Adrenal gland (tissue), 5 donors: Measurements from ENCODE around the gene PRKCA.

Experiments
- CTCF ChIP-seq, 6 experiments: fragments of 450-650 bp in 4 of 6; fragments of 200-600 bp in 2 of 6; sonication (generic) in 1 of 6; IDR thresholded peaks; 1 replicate in 5 of 6; 2 replicates in 1 of 6; pipeline versions ENCODE4 v1.5.1 to v1.8.0; 2016 to 2021; ENCODE audit warnings: antibody characterized with exemption in 6 of 6, mild to moderate bottlenecking in 2 of 6, moderate library complexity in 1 of 6
- POLR2A ChIP-seq, 2 donors: fragments of 450-650 bp; IDR thresholded peaks; one replicate each; pipeline ENCODE4 v1.6.1; 2017; ENCODE audit warnings: antibody characterized with exemption in 2 of 2, mild to moderate bottlenecking in 2 of 2, moderate library complexity in 1 of 2
- donor health status: DM: no; HTN: no; CAD: no.

- TF ChIP-seq POLR2A (IDR thresholded peaks at IDR 0.05) (no peak), CTCF (IDR thresholded peaks at IDR 0.05) (no peak)
Measured at GRCh38 chr17:66834919-66835454, 532.6 kb downstream of the PRKCA start, which contains the start of gene CACNG5.
